GM06990 (cell line): ENCODE data around the gene LFNG.

Source experiments
- DNase-seq: peaks from one replicate; pipeline ENCODE4 v3.0.0-alpha.2; 2011; ENCODE audit not compliant: insufficient read length; ENCODE audit errors: extremely low read depth
- H3K27me3 ChIP-seq: replicated peaks from 2 replicates; pipeline ENCODE4 v1.6.0; 2011; ENCODE audit warnings: low read length; ENCODE audit not compliant: control insufficient read depth, insufficient read depth
- H3K36me3 ChIP-seq: 2 replicates; pipeline ENCODE4 v1.5.1; 2011; ENCODE audit warnings: low read length; ENCODE audit not compliant: control insufficient read depth, insufficient read depth
- H3K4me3 ChIP-seq: replicated peaks from 2 replicates; pipeline ENCODE4 v1.5.1; 2011; ENCODE audit warnings: low read depth, mild to moderate bottlenecking, control low read depth, low read length
- TF ChIP-seq, protein P1 (sequence below): IDR thresholded peaks from 2 replicates; pipeline ENCODE4 v1.5.1; 2011; ENCODE audit warnings: low read length, control low read depth, mild to moderate bottlenecking, inconsistent platforms; ENCODE audit not compliant: insufficient read depth, poor library complexity, severe bottlenecking

LFNG gene

DNA sequence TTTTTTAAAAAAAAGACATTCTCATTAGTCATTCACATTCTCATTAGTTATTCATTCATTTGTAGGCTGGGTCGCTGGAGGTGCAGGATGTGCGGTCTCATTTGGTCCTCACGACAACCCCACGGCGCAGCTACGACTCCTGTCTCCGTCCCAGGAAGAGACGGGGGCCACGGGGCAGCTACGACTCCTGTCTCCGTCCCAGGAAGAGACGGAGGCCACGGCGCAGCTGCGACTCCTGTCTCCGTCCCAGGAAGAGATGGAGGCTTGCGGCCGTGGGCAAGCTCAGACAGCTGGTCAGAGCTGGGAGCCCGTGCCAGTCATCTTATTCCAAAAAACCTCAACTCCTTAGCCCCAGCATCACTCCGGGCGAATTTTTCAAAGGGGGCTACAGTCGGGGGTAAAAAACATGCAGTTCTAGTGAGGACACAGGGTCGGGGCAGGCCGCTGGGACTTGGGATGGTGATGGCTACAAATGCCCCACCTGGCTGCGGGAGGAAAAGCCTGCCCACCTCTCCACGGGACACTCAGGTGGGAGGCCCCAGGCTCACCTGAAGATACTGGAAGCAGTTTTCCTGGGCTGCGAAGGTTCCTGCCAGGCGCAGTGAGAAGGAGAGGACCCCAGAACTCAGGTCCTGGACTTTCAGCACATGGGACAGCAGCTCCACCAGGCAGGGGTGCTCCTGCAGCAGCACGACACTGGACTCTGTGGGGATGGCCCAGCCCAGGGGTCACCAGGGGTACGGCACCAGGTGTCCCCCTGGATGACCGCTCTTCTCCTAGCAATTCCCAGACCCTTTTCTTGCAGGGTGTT is 27.4 kb downstream of the LFNG start:
- Histone ChIP-seq H3K36me3 (peaks cover 25% of the 10 kb centered on the region), H3K4me3 (no peak overlapping the region), H3K27me3 (no peaks in the 10 kb centered on the region)
- TF ChIP-seq, protein P1, sequence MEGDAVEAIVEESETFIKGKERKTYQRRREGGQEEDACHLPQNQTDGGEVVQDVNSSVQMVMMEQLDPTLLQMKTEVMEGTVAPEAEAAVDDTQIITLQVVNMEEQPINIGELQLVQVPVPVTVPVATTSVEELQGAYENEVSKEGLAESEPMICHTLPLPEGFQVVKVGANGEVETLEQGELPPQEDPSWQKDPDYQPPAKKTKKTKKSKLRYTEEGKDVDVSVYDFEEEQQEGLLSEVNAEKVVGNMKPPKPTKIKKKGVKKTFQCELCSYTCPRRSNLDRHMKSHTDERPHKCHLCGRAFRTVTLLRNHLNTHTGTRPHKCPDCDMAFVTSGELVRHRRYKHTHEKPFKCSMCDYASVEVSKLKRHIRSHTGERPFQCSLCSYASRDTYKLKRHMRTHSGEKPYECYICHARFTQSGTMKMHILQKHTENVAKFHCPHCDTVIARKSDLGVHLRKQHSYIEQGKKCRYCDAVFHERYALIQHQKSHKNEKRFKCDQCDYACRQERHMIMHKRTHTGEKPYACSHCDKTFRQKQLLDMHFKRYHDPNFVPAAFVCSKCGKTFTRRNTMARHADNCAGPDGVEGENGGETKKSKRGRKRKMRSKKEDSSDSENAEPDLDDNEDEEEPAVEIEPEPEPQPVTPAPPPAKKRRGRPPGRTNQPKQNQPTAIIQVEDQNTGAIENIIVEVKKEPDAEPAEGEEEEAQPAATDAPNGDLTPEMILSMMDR = no peak
- DNase-seq = no peak

DNA sequence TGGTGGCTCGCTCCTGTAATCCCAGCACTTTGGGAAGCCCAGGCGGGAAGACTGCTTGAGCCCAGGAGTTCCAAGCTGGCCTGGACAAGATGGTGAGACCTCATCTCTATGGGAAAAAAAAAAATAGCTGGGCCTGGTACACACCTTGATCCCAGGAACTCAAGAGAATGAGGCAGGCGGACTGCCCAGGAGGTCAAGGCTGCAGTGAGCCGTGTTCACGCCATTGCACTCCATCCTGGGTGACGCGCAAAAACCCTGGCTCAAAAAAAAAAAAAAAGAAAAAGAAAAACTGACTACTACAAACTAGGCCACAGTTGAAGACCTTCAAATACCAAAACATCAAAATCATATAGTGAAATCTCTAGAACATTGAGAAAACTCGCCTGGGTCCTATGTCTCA is 31.8 kb downstream of the LFNG start:
- H3K4me3 ChIP-seq = no peak overlapping the region
- DNase-seq = no peak
- H3K27me3 ChIP-seq = no peaks in the 10 kb centered on the region
- TF ChIP-seq, protein P1 = no peak
- H3K36me3 ChIP-seq = peaks cover 5% of the 10 kb centered on the region

DNA sequence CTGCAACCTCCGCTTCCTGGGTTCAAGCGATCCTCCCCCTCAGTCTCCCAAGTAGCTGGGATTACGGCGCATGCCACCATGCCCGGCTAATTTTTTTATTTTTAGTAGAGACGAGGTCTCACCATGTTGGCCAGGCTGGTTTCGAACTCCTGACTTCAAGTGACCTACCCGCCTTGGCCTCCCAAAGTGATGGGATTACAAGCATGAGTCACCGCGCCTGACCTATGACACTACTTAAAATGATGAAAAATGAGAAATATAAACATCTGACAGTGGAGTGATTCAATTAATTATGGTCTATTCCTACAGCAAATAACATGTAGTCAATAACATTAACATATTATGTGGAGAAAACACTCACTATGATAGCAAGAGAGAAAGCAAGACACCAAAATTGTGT is 33.5 kb downstream of the LFNG start:
- Histone ChIP-seq H3K4me3 (no peak overlapping the region), H3K27me3 (no peaks in the 10 kb centered on the region), H3K36me3 (peaks cover 2% of the 10 kb centered on the region; the same call in 1 of the 2 replicates)
- TF ChIP-seq, protein P1 = no peak
- no peak for DNase-seq

DNA sequence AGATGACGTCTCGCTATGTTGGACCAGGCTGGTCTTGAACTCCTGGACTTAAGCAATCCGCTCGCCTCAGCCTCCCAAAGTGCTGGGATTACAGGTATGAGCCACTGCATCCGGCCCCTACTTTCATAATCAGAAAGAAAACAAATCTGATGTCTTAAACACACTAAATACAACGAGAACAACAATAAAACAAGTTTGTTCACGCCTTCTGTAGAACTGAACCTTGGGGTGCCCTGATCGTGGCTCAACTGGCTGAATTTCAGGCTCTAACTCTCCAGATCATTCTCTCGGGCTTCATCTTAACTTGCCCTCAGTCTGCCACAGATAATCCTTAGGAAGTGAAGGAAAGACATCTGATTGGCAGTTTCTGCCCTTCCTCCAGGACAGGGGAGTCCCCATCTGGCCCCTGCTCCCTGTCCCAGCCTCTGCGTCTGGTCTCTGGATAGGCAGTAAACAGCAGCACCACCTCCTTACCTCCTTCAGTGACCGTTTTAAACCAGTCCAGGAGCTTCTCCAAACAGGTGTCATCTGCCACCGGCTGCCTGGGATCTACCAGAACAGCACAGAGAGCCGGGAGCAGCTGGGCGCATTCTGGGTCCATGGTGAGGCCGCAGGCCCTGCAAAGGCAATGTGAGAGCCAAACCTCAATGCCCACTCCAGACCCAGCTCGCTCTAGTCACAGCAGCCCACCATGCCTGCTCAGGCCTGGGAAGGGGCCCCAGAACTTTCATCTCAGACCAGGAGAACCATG is 34.4 kb downstream of the LFNG start:
- DNase-seq = no peak
- TF ChIP-seq, protein P1 = no peak

DNA sequence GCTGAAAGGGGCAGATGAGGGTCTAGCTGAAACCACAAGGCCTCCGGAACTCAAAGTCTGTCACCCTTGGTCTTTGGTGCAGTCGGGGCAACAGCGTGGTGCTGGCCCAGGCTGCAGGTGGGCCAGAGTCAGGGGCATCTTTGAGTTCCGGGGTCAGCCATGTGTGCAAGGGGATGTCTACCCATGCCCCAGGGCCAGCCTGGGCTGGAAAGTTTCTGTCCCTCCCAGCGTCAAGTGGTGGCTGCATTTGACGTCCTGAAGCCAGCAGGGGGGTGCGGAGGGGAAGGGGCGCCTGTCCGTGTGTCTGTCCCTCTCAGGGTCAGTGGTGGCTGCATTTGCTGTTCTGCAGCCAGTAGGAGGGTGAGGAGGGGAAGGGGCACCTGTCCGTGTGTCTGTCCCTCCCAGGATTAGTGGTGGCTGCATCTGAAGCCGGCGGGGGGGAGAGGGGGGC is 35.1 kb downstream of the LFNG start:
- Histone ChIP-seq H3K27me3 (no peaks in the 10 kb centered on the region), H3K4me3 (peak overlapping the region; percentile 82), H3K36me3 (no peaks in the 10 kb centered on the region)
- TF ChIP-seq, protein P1 = no peak
- no peak for DNase-seq

More for the DNA sequence above, 34.4 kb downstream of the LFNG start:
- Histone ChIP-seq H3K36me3 (peaks cover 1% of the 10 kb centered on the region; the same call in 1 of the 2 replicates), H3K27me3 (no peaks in the 10 kb centered on the region), H3K4me3 (peak overlapping the region; percentile 82)
